Measurements from ENCODE around the gene NR2C2. TPM values are rescaled to one million over a fixed set of nuclear protein-coding genes. Genes with fewer than 3 reads are reported as not detected.

NR2C2 gene
- total and polyA plus RNA-seq, 9 of the 15 experiments (the other 6 are each of a cell fraction or from before 2014, with no cell fraction given) = 6.1 to 33.0 (median 14.6) TPM

DNA sequence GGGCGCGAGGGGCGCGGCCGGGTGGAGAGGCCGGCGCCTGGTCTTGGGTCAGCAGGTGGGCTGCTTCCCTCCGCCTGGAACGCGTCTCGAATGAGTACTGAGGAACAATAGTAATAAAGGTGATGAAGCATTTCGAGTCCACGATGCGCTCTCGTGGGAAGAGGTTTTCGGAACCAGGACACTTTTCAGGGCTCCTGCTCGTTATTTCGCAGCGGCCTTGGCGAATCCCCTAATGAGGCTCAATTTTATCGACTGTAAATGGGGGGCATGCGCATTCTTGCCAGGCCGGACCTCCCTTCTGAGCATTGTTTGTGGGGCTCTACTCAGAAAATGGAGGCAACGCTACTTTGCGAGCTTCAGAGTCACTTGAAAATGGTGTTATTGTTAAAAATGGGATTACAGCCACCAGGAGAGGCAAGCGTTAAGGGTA is 1.2 kb downstream of the NR2C2 start (continued):
- TF ChIP-seq JUNB (CRISPR knock-in tag; conservative IDR thresholded peaks at IDR 0.05) = no peak
- no peak for TF ChIP-seq PCBP1 (IDR thresholded peaks at IDR 0.05; ENCODE audit: low read depth, low read length, poor library complexity, severe bottlenecking)
- TF ChIP-seq TFAM (CRISPR knock-in tag; conservative IDR thresholded peaks at IDR 0.05) = no peak
- TF ChIP-seq OTX1 (CRISPR knock-in tag; IDR thresholded peaks at IDR 0.05) = no peak
- TF ChIP-seq HNRNPUL1 (IDR thresholded peaks at IDR 0.05; ENCODE audit: low read length) = no peak
- 0 out of 2 replicates have a peak, but pooled peaks have one; percentile 67 for TF ChIP-seq ZFPM2 (CRISPR knock-in tag; IDR thresholded peaks at IDR 0.05)
- TF ChIP-seq DDX20 (tag; IDR thresholded peaks at IDR 0.05; ENCODE audit: low read depth) = no peak
- no peak for TF ChIP-seq PCBP2 (IDR thresholded peaks at IDR 0.05; ENCODE audit: low read depth, low read length, poor library complexity, severe bottlenecking)
- TF ChIP-seq ZNF24 (IDR thresholded peaks at IDR 0.05) = no peak
- TF ChIP-seq MCM7 (IDR thresholded peaks at IDR 0.05) = no peak
- TF ChIP-seq, protein P1, sequence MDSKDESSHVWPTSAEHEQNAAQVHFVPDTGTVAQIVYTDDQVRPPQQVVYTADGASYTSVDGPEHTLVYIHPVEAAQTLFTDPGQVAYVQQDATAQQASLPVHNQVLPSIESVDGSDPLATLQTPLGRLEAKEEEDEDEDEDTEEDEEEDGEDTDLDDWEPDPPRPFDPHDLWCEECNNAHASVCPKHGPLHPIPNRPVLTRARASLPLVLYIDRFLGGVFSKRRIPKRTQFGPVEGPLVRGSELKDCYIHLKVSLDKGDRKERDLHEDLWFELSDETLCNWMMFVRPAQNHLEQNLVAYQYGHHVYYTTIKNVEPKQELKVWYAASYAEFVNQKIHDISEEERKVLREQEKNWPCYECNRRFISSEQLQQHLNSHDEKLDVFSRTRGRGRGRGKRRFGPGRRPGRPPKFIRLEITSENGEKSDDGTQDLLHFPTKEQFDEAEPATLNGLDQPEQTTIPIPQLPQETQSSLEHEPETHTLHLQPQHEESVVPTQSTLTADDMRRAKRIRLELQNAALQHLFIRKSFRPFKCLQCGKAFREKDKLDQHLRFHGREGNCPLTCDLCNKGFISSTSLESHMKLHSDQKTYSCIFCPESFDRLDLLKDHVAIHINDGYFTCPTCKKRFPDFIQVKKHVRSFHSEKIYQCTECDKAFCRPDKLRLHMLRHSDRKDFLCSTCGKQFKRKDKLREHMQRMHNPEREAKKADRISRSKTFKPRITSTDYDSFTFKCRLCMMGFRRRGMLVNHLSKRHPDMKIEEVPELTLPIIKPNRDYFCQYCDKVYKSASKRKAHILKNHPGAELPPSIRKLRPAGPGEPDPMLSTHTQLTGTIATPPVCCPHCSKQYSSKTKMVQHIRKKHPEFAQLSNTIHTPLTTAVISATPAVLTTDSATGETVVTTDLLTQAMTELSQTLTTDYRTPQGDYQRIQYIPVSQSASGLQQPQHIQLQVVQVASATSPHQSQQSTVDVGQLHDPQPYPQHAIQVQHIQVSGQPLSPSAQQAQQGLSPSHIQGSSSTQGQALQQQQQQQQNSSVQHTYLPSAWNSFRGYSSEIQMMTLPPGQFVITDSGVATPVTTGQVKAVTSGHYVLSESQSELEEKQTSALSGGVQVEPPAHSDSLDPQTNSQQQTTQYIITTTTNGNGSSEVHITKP (IDR thresholded peaks at IDR 0.05; ENCODE audit: partially characterized antibody) = no peak
- no peak for TF ChIP-seq YBX1 (IDR thresholded peaks at IDR 0.05)
- no peak for TF ChIP-seq MED1 (CRISPR knock-in tag; IDR thresholded peaks at IDR 0.05; ENCODE audit: borderline replicate concordance)
- TF ChIP-seq, protein P2, sequence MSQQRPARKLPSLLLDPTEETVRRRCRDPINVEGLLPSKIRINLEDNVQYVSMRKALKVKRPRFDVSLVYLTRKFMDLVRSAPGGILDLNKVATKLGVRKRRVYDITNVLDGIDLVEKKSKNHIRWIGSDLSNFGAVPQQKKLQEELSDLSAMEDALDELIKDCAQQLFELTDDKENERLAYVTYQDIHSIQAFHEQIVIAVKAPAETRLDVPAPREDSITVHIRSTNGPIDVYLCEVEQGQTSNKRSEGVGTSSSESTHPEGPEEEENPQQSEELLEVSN (IDR thresholded peaks at IDR 0.05; ENCODE audit: borderline replicate concordance in 1 of 2, extremely low read depth in 1 of 2, insufficient read depth in 1 of 2, insufficient read length in 1 of 2, low read depth in 1 of 2, low read length in 1 of 2, poor library complexity in 1 of 2, severe bottlenecking in 1 of 2) = peak in 1 of 2 experiments; percentile 62
- no peak for TF ChIP-seq ZNF717 (CRISPR knock-in tag; IDR thresholded peaks at IDR 0.05)
- TF ChIP-seq CHD2 (IDR thresholded peaks at IDR 0.05; ENCODE audit: low read depth, low read length) = no peak
- no peak for TF ChIP-seq HMGN3 (IDR thresholded peaks at IDR 0.05; ENCODE audit: borderline replicate concordance, extremely low read depth, insufficient read length, low read depth, low read length)
- no peak for TF ChIP-seq MTA3 (IDR thresholded peaks at IDR 0.05; ENCODE audit: borderline replicate concordance)
- no peak for TF ChIP-seq ATF7 (IDR thresholded peaks at IDR 0.05)
- TF ChIP-seq RBM17 (IDR thresholded peaks at IDR 0.05; ENCODE audit: borderline replicate concordance, low read depth, low read length) = no peak
- TF ChIP-seq FOSL1 (tag; conservative IDR thresholded peaks at IDR 0.05) = no peak
- TF ChIP-seq EZH2 (IDR thresholded peaks at IDR 0.05; ENCODE audit: borderline replicate concordance, low read depth, low read length) = no peak
- no peak for TF ChIP-seq PKNOX1 (IDR thresholded peaks at IDR 0.05)
- TF ChIP-seq ESRRB (CRISPR knock-in tag; IDR thresholded peaks at IDR 0.05; ENCODE audit: borderline replicate concordance) = no peak
